HepG2 (cell line): ENCODE measurements around the gene SLC9A9. TPM values are rescaled to one million over a fixed set of nuclear protein-coding genes. Genes with fewer than 3 reads are reported as not detected.

Source experiments
- ATAC-seq: fragments of 200-7000 bp; cut with Tn5 transposase; 3 replicates; pipeline ENCODE4 v1.9.1; 2020; ENCODE audit warnings: mild to moderate bottlenecking, moderate library complexity
- BruUV-seq: library from RNA; stranded (reverse); fragments of 400-500 nt; replicated peaks from 2 replicates; lab custom pipeline; 2021; lab: Mats Ljungman, UMichigan
- CTCF ChIA-PET: fragments of 300-600 bp; formaldehyde crosslinking; extraction: SDS; loops from one replicate; lab custom pipeline; 2021; ENCODE audit warnings: low total read pairs, inconsistent platforms, low intra/inter-chr PET ratio; lab: Yijun Ruan, JAX
- POLR2A ChIA-PET: fragments of 350-600 bp; sonication (Branson Sonifier 250); formaldehyde crosslinking; loops from one replicate; lab custom pipeline; 2020; ENCODE audit warnings: antibody characterized with exemption, inconsistent platforms; lab: Yijun Ruan, JAX
- DNase-seq: peaks from one replicate; pipeline ENCODE4 v3.0.0-alpha.2; 2015; ENCODE audit warnings: low spot score
- FAIRE-seq: peaks from 3 replicates; lab custom pipeline; 2011; peaks lifted over from hg19 to GRCh38; lab: Jason Lieb, UNC
- H2AFZ ChIP-seq: one replicate; pipeline ENCODE4 v1.6.1; 2011; ENCODE audit warnings: low read length, inconsistent platforms
- H3K27ac ChIP-seq: fragments of 300-600 bp; 3 replicates; pipeline ENCODE4 v1.8.0; 2011; ENCODE audit warnings: mixed run types, mild to moderate bottlenecking, mixed read lengths, low read length, inconsistent platforms; ENCODE audit not compliant: insufficient read depth; ENCODE audit errors: extremely low read length
- H3K27me3 ChIP-seq, 2 experiments: fragments of 200-600 bp in 1 of 2; 2 replicates in 1 of 2; 3 replicates in 1 of 2; pipeline versions ENCODE4 v1.6.0 to v1.8.0; 2011; ENCODE audit warnings: low read length in 2 of 2, mild to moderate bottlenecking in 2 of 2, moderate library complexity in 2 of 2, inconsistent platforms in 1 of 2; ENCODE audit not compliant: insufficient read depth in 2 of 2, control insufficient read depth in 1 of 2
- H3K36me3 ChIP-seq, 2 experiments: fragments of 200-600 bp in 1 of 2; replicated peaks in 1 of 2; 2 replicates in 1 of 2; 3 replicates in 1 of 2; pipeline versions ENCODE4 v1.5.1 to v1.8.0; 2011; ENCODE audit warnings: low read length in 2 of 2, inconsistent platforms in 1 of 2; ENCODE audit not compliant: insufficient read depth in 2 of 2, control insufficient read depth in 1 of 2
- H3K4me1 ChIP-seq: 2 replicates; pipeline ENCODE4 v1.5.1; 2012; ENCODE audit warnings: low read length, inconsistent platforms; ENCODE audit not compliant: insufficient read depth
- H3K4me2 ChIP-seq: 2 replicates; pipeline ENCODE4 v1.6.0; 2011; ENCODE audit warnings: low read depth, low read length, inconsistent platforms
- H3K4me3 ChIP-seq, 3 experiments: fragments of 200-600 bp in 1 of 3; sonication (generic), shearing (Covaris generic) in 1 of 3; replicated peaks in 1 of 3; 2 replicates each; pipeline ENCODE4 v1.5.1; 2011 to 2016; ENCODE audit warnings: low read length in 3 of 3, inconsistent platforms in 2 of 3, low read depth in 2 of 3, mild to moderate bottlenecking in 2 of 3, control low read depth in 1 of 3, mixed read lengths in 1 of 3; ENCODE audit not compliant: insufficient read depth in 1 of 3
- H3K79me2 ChIP-seq: one replicate; pipeline ENCODE4 v1.6.1; 2011; ENCODE audit warnings: low read length, inconsistent platforms; ENCODE audit not compliant: insufficient read depth
- H3K9ac ChIP-seq: 2 replicates; pipeline ENCODE4 v1.6.0; 2011; ENCODE audit warnings: mild to moderate bottlenecking, low read depth, low read length, inconsistent platforms; ENCODE audit not compliant: insufficient read depth
- H3K9me3 ChIP-seq: 2 replicates; pipeline ENCODE4 v1.5.1; 2012; ENCODE audit warnings: mild to moderate bottlenecking, low read length
- H4K20me1 ChIP-seq: 2 replicates; pipeline ENCODE4 v1.6.0; 2011; ENCODE audit warnings: inconsistent platforms, mild to moderate bottlenecking, low read length, moderate library complexity; ENCODE audit not compliant: insufficient read depth
- ATF7 ChIP-seq, 2 experiments: fragments of 450-650 bp in 1 of 2; sonication (generic) in 1 of 2; formaldehyde crosslinking in 1 of 2; IDR thresholded peaks; 2 replicates each; pipeline versions ENCODE4 v1.4.0 to v1.6.1; 2016 to 2020; ENCODE audit warnings: antibody characterized with exemption in 1 of 2, mild to moderate bottlenecking in 1 of 2, missing genetic modification reagents in 1 of 2
- BCLAF1 ChIP-seq: fragments of 450-650 bp; IDR thresholded peaks from 2 replicates; pipeline ENCODE4 v1.6.1; 2017; ENCODE audit warnings: mild to moderate bottlenecking
- CEBPB ChIP-seq: IDR thresholded peaks from 2 replicates; pipeline ENCODE4 v1.6.1; 2011; ENCODE audit warnings: low read depth, low read length, improper control_type of control experiment, borderline replicate concordance
- CEBPG ChIP-seq: IDR thresholded peaks from 2 replicates; pipeline ENCODE4 v1.6.1; 2016
- GRHL1 ChIP-seq: sonication (generic); formaldehyde crosslinking; conservative IDR thresholded peaks from 2 replicates; pipeline ENCODE4 v1.8.0; 2022; ENCODE audit warnings: missing genetic modification reagents
- GTF2F1 ChIP-seq: fragments of 150-350 bp; IDR thresholded peaks from 2 replicates; pipeline ENCODE4 v1.6.1; 2014; ENCODE audit warnings: low read length
- HDAC2 ChIP-seq: sonication (generic); formaldehyde crosslinking; IDR thresholded peaks from 2 replicates; pipeline ENCODE4 v1.4.0; 2020; ENCODE audit warnings: missing genetic modification reagents
- IRF9 ChIP-seq: sonication (generic); formaldehyde crosslinking; IDR thresholded peaks from 2 replicates; pipeline ENCODE4 v1.8.0; 2022; ENCODE audit warnings: missing genetic modification reagents, mild to moderate bottlenecking, borderline replicate concordance
- NFIB ChIP-seq: sonication (generic); formaldehyde crosslinking; IDR thresholded peaks from 2 replicates; pipeline ENCODE4 v1.9.0; 2021; ENCODE audit warnings: missing genetic modification reagents, mild to moderate bottlenecking, borderline replicate concordance
- RAD21 ChIP-seq: fragments of 450-650 bp; formaldehyde crosslinking; IDR thresholded peaks from 2 replicates; pipeline ENCODE4 v1.5.0; 2020; ENCODE audit warnings: mild to moderate bottlenecking
- REPIN1 ChIP-seq: sonication (generic); formaldehyde crosslinking; IDR thresholded peaks from 2 replicates; pipeline ENCODE4 v1.8.0; 2022; ENCODE audit warnings: missing genetic modification reagents, low read depth, mild to moderate bottlenecking, borderline replicate concordance
- SIN3A ChIP-seq: IDR thresholded peaks from 2 replicates; pipeline ENCODE4 v1.6.1; 2011; ENCODE audit warnings: low read depth, mild to moderate bottlenecking, control low read depth, low read length, borderline replicate concordance
- SMAD3 ChIP-seq: sonication (generic); formaldehyde crosslinking; IDR thresholded peaks from 2 replicates; pipeline ENCODE4 v1.4.0; 2020; ENCODE audit warnings: missing genetic modification reagents
- ZNF547 ChIP-seq: sonication (generic); formaldehyde crosslinking; IDR thresholded peaks from 2 replicates; pipeline ENCODE4 v1.5.1; 2020; ENCODE audit warnings: mild to moderate bottlenecking, missing genetic modification reagents
- WGBS: methylation state at CpG from one replicate; pipeline ENCODE4 v1.1.6; 2017; ENCODE audit warnings: low lambda C conversion rate; 5-methylcytosine and 5-hydroxymethylcytosine counted together
- in situ Hi-C: cut with HindIII; loops from 2 replicates; pipeline ENCODE4 v1.10.0; 2017; ENCODE audit warnings: low pct_unique_long_range_greater_than_20kb; ENCODE audit not compliant: extremely low pct_ligation_motif_present
- intact Hi-C: fragments of 100-400 bp; cut with micrococcal nuclease; formaldehyde crosslinking; loops from one replicate; pipeline ENCODE4 v1.10.0; 2022; ENCODE audit not compliant: unreplicated experiment
- polyA plus RNA-seq, 8 experiments: library from polyadenylated mRNA; depleted of rRNA in 3 of 8; stranded (reverse) in 7 of 8; unstranded in 1 of 8; fragments of >200 nt; fragmentation: Illumina TruSeq in 4 of 8; extraction: Trizol in 4 of 8; gene quantifications; 2 replicates each; pipeline versions ENCODE4 v1.2.1 to v1.2.3, GENCODE V29; 2011 to 2016; ENCODE audit warnings: low read depth in 4 of 8, missing spikeins in 1 of 8, mixed read lengths in 1 of 8; ENCODE audit not compliant: insufficient read depth in 1 of 8
- total RNA-seq, 5 experiments: library from RNA; depleted of rRNA; stranded (reverse); fragments of >200 nt; fragmentation: Illumina TruSeq; extraction: Trizol; gene quantifications; 2 replicates each; pipeline ENCODE4 v1.2.3, GENCODE V29; 2016; ENCODE audit warnings: low read depth in 1 of 5

The SLC9A9 gene
- total and polyA plus RNA-seq, 2 of the 13 experiments (the other 11 are each of a cell fraction or from before 2014, with no cell fraction given), result not detected

DNA sequence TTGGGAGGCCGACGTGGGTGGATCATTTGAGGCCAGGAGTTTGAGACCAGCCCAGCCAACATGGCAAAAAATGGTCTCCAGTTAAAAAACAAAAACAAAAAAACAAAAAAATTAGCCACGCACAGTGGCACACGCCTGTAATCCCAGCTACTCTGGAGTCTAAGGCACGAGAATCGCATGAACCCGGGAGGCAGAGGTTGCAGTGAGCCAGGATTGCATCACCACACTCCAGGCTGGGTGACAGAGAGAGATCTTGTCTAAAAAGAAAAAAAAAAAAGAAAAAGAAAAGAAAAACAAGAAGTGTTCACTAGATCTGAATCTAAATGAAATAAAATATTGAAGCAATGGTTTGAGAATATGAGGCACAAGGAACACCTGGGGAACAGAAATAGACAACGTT is 36.7 kb downstream of the SLC9A9 start:
- Histone ChIP-seq H2AFZ (no peak overlapping the region), H3K9me3 (no peaks in the 10 kb centered on the region), H3K4me1 (no peaks in the 10 kb centered on the region), H3K4me3 (no peak overlapping the region), H3K27ac (no peak overlapping the region), H4K20me1 (no peaks in the 10 kb centered on the region), H3K27me3 (no peaks in the 10 kb centered on the region; a peak in 1 of 5 replicates), H3K36me3 (no peaks in the 10 kb centered on the region), H3K9ac (no peak overlapping the region), H3K4me2 (no peak overlapping the region), H3K79me2 (no peaks in the 10 kb centered on the region)
- no peak for FAIRE-seq
- TF ChIP-seq GTF2F1 (no peak), CEBPB (peak; percentile 43; the same call in 1 of the 2 replicates), RAD21 (CRISPR knock-in tag) (no peak), ZNF547 (CRISPR knock-in tag) (no peak), IRF9 (CRISPR knock-in tag) (no peak), SMAD3 (CRISPR knock-in tag) (no peak), CEBPG (CRISPR knock-in tag) (peak; percentile 17; the same call in 1 of the 2 replicates), GRHL1 (no peak), SIN3A (no peak), HDAC2 (CRISPR knock-in tag) (no peak), REPIN1 (no peak), NFIB (no peak), BCLAF1 (no peak), ATF7 (IDR thresholded peaks at IDR 0.05) (0 out of 2 replicates have a peak, but pooled peaks have one; percentile 33), ATF7 (CRISPR knock-in tag; IDR thresholded peaks at IDR 0.05) (no peak)
- in situ Hi-C loops, result no loop called here
- ATAC-seq, result no peak
- DNase-seq, result no peak
- WGBS, result 6% methylated on average over 8 of the region's 8 CpGs
- BruUV-seq, result no TSS peak
- CTCF ChIA-PET, result no interaction called here
- POLR2A ChIA-PET, result no interaction called here
- intact Hi-C loops, result no loop called here
